Chondrocyte (in vitro differentiated cells): Measurements from ENCODE around the gene DSCAML1. TPM values are rescaled to one million over a fixed set of nuclear protein-coding genes. Genes with fewer than 3 reads are reported as not detected.

Source experiments
- DNase-seq: peaks from one replicate; pipeline ENCODE4 v3.0.0; 2021; ENCODE audit warnings: mixed read lengths, low spot score
- H3K27ac Mint-ChIP-seq: one replicate; pipeline ENCODE4 v1.8.0; 2021; ENCODE audit warnings: mild to moderate bottlenecking, moderate library complexity, mixed read lengths; ENCODE audit not compliant: unreplicated experiment
- H3K27me3 Mint-ChIP-seq: 2 replicates; pipeline ENCODE4 v1.8.0; 2021; ENCODE audit warnings: low read depth, mixed read lengths
- H3K36me3 Mint-ChIP-seq: 2 replicates; pipeline ENCODE4 v1.8.0; 2021; ENCODE audit warnings: low read depth, mixed read lengths
- H3K4me1 Mint-ChIP-seq: 2 replicates; pipeline ENCODE4 v1.8.0; 2021; ENCODE audit warnings: low read depth, mild to moderate bottlenecking, mixed read lengths
- H3K4me3 Mint-ChIP-seq: one replicate; pipeline ENCODE4 v1.8.0; 2021; ENCODE audit warnings: mild to moderate bottlenecking, moderate library complexity, mixed read lengths; ENCODE audit not compliant: unreplicated experiment
- H3K9me3 Mint-ChIP-seq: 2 replicates; pipeline ENCODE4 v1.8.0; 2021; ENCODE audit warnings: low read depth, mixed read lengths
- total RNA-seq: library from RNA; stranded (reverse); gene quantifications from 3 replicates; pipeline ENCODE4 v1.2.1, GENCODE V29; 2021
- TF ChIP-seq, protein P1 (sequence below): fragments of 200-600 bp; sonication (generic); IDR thresholded peaks from 2 replicates; pipeline ENCODE4 v1.5.0; 2021; ENCODE audit warnings: antibody characterized with exemption, mild to moderate bottlenecking, moderate library complexity

DSCAML1 gene
- total RNA-seq, 1 donor from 2014 or later = not detected

DNA sequence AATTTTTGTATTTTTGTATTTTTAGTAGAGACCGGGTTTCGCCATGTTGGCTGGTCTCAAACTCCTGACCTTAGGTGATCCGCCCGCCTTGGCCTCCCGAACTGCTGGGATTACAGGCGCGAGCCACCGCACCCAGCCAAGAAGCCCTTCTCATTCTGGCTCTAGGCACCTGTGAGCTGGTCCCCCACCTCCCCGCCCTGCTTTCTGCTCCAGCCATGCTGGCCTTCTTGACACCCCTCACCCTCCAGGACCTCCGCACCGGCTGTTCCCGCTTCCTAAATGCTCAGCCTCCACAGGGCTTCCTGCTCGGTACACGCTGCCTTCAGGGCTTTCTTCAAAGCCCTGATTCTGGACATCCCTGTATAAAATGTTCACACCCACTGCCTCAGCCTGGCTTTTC lies 33.1 kb upstream of the DSCAML1 start:
- TF ChIP-seq, protein P1, sequence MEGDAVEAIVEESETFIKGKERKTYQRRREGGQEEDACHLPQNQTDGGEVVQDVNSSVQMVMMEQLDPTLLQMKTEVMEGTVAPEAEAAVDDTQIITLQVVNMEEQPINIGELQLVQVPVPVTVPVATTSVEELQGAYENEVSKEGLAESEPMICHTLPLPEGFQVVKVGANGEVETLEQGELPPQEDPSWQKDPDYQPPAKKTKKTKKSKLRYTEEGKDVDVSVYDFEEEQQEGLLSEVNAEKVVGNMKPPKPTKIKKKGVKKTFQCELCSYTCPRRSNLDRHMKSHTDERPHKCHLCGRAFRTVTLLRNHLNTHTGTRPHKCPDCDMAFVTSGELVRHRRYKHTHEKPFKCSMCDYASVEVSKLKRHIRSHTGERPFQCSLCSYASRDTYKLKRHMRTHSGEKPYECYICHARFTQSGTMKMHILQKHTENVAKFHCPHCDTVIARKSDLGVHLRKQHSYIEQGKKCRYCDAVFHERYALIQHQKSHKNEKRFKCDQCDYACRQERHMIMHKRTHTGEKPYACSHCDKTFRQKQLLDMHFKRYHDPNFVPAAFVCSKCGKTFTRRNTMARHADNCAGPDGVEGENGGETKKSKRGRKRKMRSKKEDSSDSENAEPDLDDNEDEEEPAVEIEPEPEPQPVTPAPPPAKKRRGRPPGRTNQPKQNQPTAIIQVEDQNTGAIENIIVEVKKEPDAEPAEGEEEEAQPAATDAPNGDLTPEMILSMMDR = no peak
- H3K4me1 Mint-ChIP-seq = peaks cover 2% of the 10 kb centered on the region
- H3K9me3 Mint-ChIP-seq = no peaks in the 10 kb centered on the region
- peaks cover 2% of the 10 kb centered on the region for H3K27me3 Mint-ChIP-seq
- H3K27ac Mint-ChIP-seq = no peak overlapping the region
- no peak for DNase-seq
- no peak overlapping the region for H3K4me3 Mint-ChIP-seq
- no peaks in the 10 kb centered on the region for H3K36me3 Mint-ChIP-seq

DNA sequence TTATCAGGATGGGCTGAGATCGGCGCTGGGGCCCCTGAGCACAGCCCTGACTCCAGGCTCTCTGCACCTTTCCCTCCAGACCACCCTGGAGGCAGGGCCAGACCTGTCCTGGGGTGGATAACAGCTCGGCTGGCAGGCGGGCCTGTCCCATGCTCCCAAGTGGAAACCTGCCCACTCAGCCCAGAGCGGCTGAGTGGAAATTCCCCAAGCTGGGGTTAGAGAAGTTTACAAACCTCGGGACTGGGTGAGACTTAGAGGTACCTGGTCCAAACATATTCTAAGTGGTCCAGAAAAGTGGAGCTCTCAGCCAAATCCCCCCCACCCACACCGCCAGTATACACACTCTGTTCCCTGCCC lies 32.3 kb upstream of the DSCAML1 start:
- TF ChIP-seq, protein P1 = no peak
- Mint-ChIP-seq H3K4me1 (peaks cover 2% of the 10 kb centered on the region), H3K27ac (no peak overlapping the region), H3K9me3 (no peaks in the 10 kb centered on the region), H3K36me3 (no peaks in the 10 kb centered on the region), H3K4me3 (no peak overlapping the region), H3K27me3 (peaks cover 2% of the 10 kb centered on the region)
- DNase-seq = no peak

DNA sequence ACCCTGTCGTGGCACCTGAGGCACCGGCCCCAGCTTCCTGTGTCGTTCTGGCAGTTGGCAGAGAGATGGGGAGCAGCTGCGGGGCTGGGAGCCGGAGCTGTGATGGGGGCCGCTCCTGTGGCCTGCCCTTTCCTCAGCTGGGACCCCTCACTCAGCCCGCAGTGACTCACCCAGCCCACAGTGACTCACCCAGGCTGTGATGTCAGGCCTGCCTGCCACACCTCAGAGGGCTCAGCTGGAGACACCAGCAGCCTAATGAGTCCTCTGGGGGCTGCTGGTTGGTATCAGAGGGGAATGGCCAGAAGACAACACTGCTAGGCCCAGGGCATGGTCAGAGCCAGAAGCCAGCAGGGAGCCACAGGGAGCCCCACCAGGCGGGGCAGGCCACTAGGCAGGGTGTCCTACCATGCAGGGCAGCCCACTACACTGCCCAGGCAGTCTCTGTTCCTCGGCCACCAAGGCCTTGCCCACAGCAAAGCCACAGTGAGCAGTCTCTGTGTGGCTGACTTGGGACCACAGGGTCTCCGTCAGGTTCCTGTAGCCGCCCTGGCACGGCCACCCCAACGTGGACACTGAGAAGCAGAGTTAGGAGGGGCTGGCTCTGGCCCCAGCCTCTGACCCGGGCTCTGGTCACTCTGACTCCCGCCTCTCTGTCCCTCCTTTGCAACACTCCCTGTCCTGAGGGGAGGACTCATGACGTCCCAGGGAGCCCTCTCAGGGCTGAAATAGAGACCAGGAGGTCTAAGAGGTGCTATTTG lies 31.8 kb upstream of the DSCAML1 start:
- peaks cover 2% of the 10 kb centered on the region for H3K27me3 Mint-ChIP-seq
- DNase-seq = peak; percentile 79
- TF ChIP-seq, protein P1 = no peak
- H3K27ac Mint-ChIP-seq = no peak overlapping the region
- H3K36me3 Mint-ChIP-seq = no peaks in the 10 kb centered on the region
- no peaks in the 10 kb centered on the region for H3K9me3 Mint-ChIP-seq
- no peak overlapping the region for H3K4me3 Mint-ChIP-seq
- peaks cover 2% of the 10 kb centered on the region for H3K4me1 Mint-ChIP-seq

DNA sequence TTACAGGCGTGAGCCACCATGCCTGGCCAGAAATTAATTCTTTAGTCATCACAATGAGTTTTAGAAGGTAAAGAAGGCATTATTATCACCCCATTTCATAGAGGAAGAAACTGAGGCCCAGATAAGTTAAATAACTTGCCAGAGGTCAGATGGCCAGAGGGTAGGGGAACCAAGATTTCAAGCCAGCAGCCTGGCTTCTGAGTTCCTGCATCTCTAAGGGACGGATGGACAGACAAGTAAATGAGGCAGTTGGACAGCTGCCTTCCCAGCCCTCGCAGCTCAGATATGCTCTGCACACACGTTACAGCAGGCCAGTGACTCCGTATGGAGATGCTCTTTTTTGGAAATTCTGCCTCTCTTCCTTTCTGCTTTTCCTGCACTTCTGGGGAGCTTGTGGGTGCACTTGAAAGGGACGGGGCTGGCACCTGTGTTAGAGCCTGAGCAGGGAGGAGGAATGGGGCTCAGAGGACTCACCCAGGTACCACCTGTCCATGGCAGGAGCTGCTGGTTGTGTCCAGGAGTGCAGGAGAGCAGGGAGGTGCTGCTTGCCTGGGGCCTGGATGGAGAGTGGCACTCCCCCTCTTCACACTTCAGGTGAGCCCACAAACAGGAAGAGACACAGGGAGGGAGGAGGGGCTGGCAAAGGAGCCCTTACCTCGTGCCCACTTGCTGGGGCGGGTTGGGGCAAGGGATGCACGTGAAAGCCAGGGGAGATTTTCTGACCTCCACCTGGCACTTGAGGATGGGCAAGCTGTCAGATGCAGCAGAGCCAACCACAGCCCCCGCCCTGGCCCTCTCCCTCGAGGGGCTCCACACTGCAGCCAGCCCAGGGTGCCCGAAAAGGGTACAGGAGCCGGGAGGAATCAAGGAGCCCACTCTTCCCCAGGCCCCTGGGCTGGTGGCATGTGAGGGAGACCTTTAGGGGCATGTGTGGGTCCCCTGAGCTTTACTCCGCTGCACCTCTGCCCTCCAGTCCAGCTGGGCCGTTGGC lies 30.8 kb upstream of the DSCAML1 start:
- Mint-ChIP-seq H3K27me3 (peaks cover 2% of the 10 kb centered on the region), H3K4me3 (no peak overlapping the region), H3K27ac (no peak overlapping the region), H3K9me3 (no peaks in the 10 kb centered on the region), H3K4me1 (peaks cover 2% of the 10 kb centered on the region), H3K36me3 (no peaks in the 10 kb centered on the region)
- TF ChIP-seq, protein P1 = no peak
- DNase-seq = peak; percentile 77

DNA sequence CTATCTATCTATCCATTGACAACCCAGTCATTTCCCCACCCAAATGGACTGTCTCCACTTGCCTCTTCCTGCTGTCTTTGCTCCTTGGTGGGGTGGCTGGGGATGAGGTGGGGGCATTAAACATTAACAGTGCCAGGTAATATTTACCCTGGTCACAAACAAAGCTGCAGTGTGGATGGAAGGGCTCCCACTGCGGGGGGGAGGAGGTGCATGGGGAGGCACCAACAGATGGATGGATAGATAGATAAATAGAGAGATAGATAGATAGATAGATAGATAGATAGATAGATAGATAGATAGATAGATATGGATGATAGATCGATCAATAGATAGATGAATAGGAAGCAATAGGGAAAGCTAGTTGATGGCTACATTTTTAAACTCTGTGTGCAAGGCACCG lies 29.8 kb upstream of the DSCAML1 start:
- peaks cover 2% of the 10 kb centered on the region for H3K4me1 Mint-ChIP-seq
- no peaks in the 10 kb centered on the region for H3K27me3 Mint-ChIP-seq
- H3K27ac Mint-ChIP-seq = no peak overlapping the region
- no peaks in the 10 kb centered on the region for H3K9me3 Mint-ChIP-seq
- DNase-seq = no peak
- no peak overlapping the region for H3K4me3 Mint-ChIP-seq
- no peaks in the 10 kb centered on the region for H3K36me3 Mint-ChIP-seq
- TF ChIP-seq, protein P1 = no peak
